Prostate gland (tissue), 2 donors: ENCODE data around the gene NR2F2. TPM values are rescaled to one million over a fixed set of nuclear protein-coding genes. Genes with fewer than 3 reads are reported as not detected.

ENCODE experiments used
- DNase-seq: peaks from one replicate; pipeline ENCODE4 v3.0.0-alpha.2; 2019; ENCODE audit warnings: low spot score
- H3K27ac ChIP-seq, 2 donors: fragments of 200-600 bp; sonication (generic); 2 replicates each; pipeline ENCODE4 v1.5.1; 2017 to 2019
- H3K27me3 ChIP-seq: fragments of 200-600 bp; sonication (generic); replicated peaks from 2 replicates; pipeline ENCODE4 v1.5.1; 2019; ENCODE audit not compliant: insufficient read depth
- H3K36me3 ChIP-seq, 2 donors: fragments of 200-600 bp; sonication (generic); 1 replicate in 1 of 2; 2 replicates in 1 of 2; pipeline versions ENCODE4 v1.5.1 to v1.8.1; 2017 to 2019
- H3K4me1 ChIP-seq: fragments of 200-600 bp; sonication (generic); replicated peaks from 2 replicates; pipeline ENCODE4 v1.5.1; 2019
- H3K4me3 ChIP-seq, 2 donors: fragments of 200-600 bp; sonication (generic); 2 replicates each; pipeline ENCODE4 v1.5.1; 2017 to 2019
- H3K9me3 ChIP-seq: fragments of 200-600 bp; sonication (generic); 2 replicates; pipeline ENCODE4 v1.5.1; 2017
- POLR2A ChIP-seq: fragments of 450-650 bp; IDR thresholded peaks from one replicate; pipeline ENCODE4 v1.6.1; 2016; ENCODE audit warnings: antibody characterized with exemption, mild to moderate bottlenecking
- POLR2AphosphoS5 ChIP-seq: sonication (generic); formaldehyde crosslinking; IDR thresholded peaks from one replicate; pipeline ENCODE4 v1.6.1; 2017; ENCODE audit warnings: antibody characterized with exemption
- WGBS: methylation state at CpG from one replicate; pipeline ENCODE4 v1.1.5; 2018; 5-methylcytosine and 5-hydroxymethylcytosine counted together
- intact Hi-C: fragments of 100-400 bp; cut with DNase I; formaldehyde crosslinking; loops from one replicate; pipeline ENCODE4 v1.14.2; 2022
- total RNA-seq, 2 donors: library from RNA; depleted of rRNA; stranded (reverse); fragments of >200 nt; gene quantifications; one replicate each; pipeline ENCODE4 v1.1.0, GENCODE V29; 2016
- TF ChIP-seq, protein P1 (sequence below), 4 experiments: fragments of 200-600 bp in 2 of 4; fragments of 450-650 bp in 2 of 4; sonication (generic) in 2 of 4; IDR thresholded peaks; 1 replicate in 3 of 4; 2 replicates in 1 of 4; pipeline ENCODE4 v1.5.1; 2016 to 2019; ENCODE audit warnings: antibody characterized with exemption in 4 of 4, mild to moderate bottlenecking in 2 of 4, moderate library complexity in 2 of 4

The NR2F2 gene
- total RNA-seq, 2 donors from 2014 or later: 48.7 to 58.1 TPM

DNA sequence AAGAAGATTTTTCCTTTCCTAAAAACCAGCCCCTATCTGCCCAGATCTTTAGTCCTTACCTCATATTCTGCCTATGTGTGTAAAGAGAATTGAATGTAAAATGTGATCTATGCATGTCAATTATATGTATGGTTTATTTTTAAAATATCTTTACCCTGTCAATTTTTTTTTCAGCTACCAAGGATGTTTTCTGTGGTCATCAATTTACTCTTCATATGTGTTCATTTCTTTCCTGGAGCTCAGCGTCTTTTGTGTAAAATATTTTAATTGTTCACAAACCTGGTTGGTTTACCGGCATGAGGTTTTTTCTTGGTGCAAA is 1.7 kb upstream of the NR2F2 start:
- Histone ChIP-seq H3K4me1 (no peaks in the 10 kb centered on the region), H3K36me3 (no peaks in the 10 kb centered on the region)
- intact Hi-C loops: loop anchor here (10.0 kb wide), 3 partner anchors 274 to 1164 kb away; no protein-coding TSS in a partner anchor

DNA sequence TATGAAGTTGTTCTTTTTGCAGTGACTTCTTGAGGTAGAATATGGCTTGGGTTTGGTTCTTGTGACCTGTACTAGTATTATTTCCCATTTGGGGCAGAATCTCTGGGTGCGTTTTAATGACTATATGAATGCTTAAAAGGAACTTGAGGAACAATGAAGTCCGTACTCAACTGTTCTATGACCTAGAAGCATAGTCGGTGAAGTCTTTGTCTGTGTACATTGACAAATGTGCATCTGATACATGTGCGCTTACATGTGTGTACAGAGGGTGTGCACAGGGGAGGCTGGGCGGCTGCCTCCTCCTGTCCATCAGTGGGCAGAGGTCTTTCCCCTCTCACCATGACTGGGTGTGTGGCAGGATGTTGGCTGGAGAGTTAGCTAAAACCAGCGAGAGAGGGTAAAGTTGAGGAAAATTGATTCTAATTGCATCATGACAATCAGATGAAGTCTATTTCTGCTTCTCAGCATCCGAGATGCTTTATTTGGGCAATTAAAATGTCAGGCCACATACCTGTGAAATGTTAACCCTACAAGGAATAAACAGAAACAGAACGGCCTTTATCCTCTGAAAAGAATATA is 1.0 kb upstream of the NR2F2 start:
- peak overlapping the region; percentile 65 to 73 for H3K4me3 ChIP-seq
- no peak for TF ChIP-seq POLR2A
- TF ChIP-seq, protein P1, sequence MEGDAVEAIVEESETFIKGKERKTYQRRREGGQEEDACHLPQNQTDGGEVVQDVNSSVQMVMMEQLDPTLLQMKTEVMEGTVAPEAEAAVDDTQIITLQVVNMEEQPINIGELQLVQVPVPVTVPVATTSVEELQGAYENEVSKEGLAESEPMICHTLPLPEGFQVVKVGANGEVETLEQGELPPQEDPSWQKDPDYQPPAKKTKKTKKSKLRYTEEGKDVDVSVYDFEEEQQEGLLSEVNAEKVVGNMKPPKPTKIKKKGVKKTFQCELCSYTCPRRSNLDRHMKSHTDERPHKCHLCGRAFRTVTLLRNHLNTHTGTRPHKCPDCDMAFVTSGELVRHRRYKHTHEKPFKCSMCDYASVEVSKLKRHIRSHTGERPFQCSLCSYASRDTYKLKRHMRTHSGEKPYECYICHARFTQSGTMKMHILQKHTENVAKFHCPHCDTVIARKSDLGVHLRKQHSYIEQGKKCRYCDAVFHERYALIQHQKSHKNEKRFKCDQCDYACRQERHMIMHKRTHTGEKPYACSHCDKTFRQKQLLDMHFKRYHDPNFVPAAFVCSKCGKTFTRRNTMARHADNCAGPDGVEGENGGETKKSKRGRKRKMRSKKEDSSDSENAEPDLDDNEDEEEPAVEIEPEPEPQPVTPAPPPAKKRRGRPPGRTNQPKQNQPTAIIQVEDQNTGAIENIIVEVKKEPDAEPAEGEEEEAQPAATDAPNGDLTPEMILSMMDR (IDR thresholded peaks at IDR 0.05): no peak
- no peak for TF ChIP-seq POLR2AphosphoS5
- no peaks in the 10 kb centered on the region for H3K9me3 ChIP-seq
- no peaks in the 10 kb centered on the region for H3K36me3 ChIP-seq
- DNase-seq: no peak
- 38% methylated on average over 8 of the region's 8 CpGs for WGBS
- H3K27me3 ChIP-seq: no peaks in the 10 kb centered on the region
- peak overlapping the region; percentile 90 to 92 for H3K27ac ChIP-seq
- intact Hi-C loops: loop anchor here (10.0 kb wide), 3 partner anchors 275 to 1165 kb away; no protein-coding TSS in a partner anchor
- no peaks in the 10 kb centered on the region for H3K4me1 ChIP-seq

More for the DNA sequence above, 1.7 kb upstream of the NR2F2 start:
- TF ChIP-seq, protein P1 (IDR thresholded peaks at IDR 0.05): no peak
- TF ChIP-seq POLR2A (no peak), POLR2AphosphoS5 (no peak)
- WGBS: 74% methylated on average over 2 of the region's 2 CpGs
- no peak for DNase-seq
- Histone ChIP-seq H3K27me3 (no peaks in the 10 kb centered on the region), H3K4me3 (peak overlapping the region in 1 of 2 donors; percentile 42), H3K9me3 (no peaks in the 10 kb centered on the region), H3K27ac (peak overlapping the region; percentile 90 to 92)

DNA sequence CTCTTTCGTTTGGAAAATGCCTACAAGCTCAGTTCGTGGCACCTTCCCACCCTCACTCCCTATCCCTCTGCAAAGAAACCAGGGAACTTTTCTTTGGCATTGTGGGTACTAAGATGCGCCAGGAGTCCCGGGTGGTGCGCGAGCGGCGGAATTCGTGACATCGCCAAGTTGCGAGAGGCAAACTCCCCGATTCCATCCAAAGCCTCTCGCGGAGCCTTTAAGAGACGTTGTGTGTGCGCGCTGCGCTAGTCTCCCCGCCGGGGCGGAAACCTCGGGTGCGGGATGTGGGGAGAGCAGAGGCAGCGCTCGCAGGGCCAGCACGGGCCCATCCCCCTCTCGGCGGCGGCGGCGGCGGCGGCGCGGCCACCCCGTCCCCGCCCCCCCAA is 443 bp upstream of the NR2F2 start:
- no peak for TF ChIP-seq POLR2A
- peak; percentile 14 for TF ChIP-seq POLR2AphosphoS5
- Histone ChIP-seq H3K9me3 (no peaks in the 10 kb centered on the region), H3K27me3 (no peaks in the 10 kb centered on the region), H3K27ac (peak overlapping the region; percentile 90 to 92), H3K4me3 (peak overlapping the region; percentile 65 to 73), H3K4me1 (no peaks in the 10 kb centered on the region), H3K36me3 (no peaks in the 10 kb centered on the region)
- intact Hi-C loops: no loop called here
- no peak for DNase-seq
- 0% methylated on average over 16 of the region's 37 CpGs for WGBS

DNA sequence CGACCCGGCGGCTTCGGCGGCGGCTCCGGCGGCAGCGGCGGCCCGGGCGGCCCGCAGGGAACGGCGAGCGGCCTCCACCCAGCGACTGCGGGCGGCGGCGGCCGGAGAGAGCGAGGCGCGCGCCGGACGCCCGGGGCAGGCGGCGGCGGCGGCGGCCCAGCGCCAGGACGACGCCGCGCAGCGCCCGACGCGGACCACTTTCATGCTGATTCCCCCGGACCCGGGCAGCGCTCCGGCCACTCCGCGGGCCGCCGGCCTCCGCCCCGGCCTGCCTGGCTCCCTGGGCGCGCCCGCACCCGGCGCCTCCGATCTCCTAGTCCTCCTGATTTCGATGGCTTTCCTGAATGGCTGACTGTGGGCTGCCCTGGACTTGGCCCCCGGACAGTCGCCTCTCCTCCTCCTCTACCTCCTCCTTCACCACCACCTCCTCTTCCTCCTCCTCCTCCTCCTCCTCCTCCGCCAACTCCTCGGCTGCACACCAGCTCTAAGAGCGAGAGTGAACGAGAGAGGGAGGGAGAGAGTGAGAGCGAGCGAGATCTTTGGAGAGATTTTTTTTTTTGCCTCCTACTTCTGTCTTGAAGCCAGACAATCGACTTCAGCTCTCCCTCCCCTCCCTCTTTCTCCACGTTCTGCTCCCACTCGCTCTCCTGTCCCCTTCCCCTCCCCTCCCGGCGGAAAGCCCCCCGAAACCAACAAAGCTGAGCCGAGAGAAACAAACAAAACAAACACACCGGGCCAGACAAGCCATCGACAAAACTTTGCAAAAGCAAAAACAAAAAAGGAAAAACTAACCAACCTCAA is 844 bp downstream of the NR2F2 start:
- 1% methylated on average over 54 of the region's 77 CpGs for WGBS
- DNase-seq: no peak
- H3K36me3 ChIP-seq: no peaks in the 10 kb centered on the region
- intact Hi-C loops: no loop called here
- H3K4me3 ChIP-seq: peak overlapping the region; percentile 73 to 76
- no peaks in the 10 kb centered on the region for H3K4me1 ChIP-seq
- no peaks in the 10 kb centered on the region for H3K27me3 ChIP-seq
- H3K27ac ChIP-seq: peak overlapping the region; percentile 91 to 95
- H3K9me3 ChIP-seq: no peaks in the 10 kb centered on the region
- TF ChIP-seq, protein P1 (IDR thresholded peaks at IDR 0.05): no peak
- TF ChIP-seq POLR2A: no peak
- no peak for TF ChIP-seq POLR2AphosphoS5

DNA sequence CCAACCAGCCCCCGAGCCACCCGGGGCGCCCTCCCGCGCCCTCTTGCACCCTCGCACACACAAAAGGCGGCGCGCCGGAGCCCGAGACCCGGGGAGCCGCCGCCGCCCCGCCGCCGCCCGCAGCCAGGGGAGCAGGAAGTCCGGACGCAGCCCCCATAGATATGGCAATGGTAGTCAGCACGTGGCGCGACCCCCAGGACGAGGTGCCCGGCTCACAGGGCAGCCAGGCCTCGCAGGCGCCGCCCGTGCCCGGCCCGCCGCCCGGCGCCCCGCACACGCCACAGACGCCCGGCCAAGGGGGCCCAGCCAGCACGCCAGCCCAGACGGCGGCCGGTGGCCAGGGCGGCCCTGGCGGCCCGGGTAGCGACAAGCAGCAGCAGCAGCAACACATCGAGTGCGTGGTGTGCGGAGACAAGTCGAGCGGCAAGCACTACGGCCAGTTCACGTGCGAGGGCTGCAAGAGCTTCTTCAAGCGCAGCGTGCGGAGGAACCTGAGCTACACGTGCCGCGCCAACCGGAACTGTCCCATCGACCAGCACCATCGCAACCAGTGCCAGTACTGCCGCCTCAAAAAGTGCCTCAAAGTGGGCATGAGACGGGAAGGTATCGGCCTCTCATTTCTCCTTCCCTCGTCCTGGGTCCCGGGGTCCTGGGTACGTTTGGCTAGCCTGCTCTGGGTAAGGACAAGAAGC is 1.6 kb downstream of the NR2F2 start:
- Histone ChIP-seq H3K4me1 (no peaks in the 10 kb centered on the region), H3K27ac (peak overlapping the region; percentile 91 to 95), H3K36me3 (no peaks in the 10 kb centered on the region), H3K9me3 (no peaks in the 10 kb centered on the region), H3K4me3 (peak overlapping the region; percentile 73 to 76), H3K27me3 (no peaks in the 10 kb centered on the region)
- TF ChIP-seq POLR2A: no peak
- TF ChIP-seq, protein P1 (IDR thresholded peaks at IDR 0.05): no peak
- TF ChIP-seq POLR2AphosphoS5: no peak
- intact Hi-C loops: no loop called here
- DNase-seq: no peak
- WGBS: 1% methylated on average over 66 of the region's 70 CpGs
